ENCODE data around the gene MAP4K3.

MAP4K3 gene

DNA sequence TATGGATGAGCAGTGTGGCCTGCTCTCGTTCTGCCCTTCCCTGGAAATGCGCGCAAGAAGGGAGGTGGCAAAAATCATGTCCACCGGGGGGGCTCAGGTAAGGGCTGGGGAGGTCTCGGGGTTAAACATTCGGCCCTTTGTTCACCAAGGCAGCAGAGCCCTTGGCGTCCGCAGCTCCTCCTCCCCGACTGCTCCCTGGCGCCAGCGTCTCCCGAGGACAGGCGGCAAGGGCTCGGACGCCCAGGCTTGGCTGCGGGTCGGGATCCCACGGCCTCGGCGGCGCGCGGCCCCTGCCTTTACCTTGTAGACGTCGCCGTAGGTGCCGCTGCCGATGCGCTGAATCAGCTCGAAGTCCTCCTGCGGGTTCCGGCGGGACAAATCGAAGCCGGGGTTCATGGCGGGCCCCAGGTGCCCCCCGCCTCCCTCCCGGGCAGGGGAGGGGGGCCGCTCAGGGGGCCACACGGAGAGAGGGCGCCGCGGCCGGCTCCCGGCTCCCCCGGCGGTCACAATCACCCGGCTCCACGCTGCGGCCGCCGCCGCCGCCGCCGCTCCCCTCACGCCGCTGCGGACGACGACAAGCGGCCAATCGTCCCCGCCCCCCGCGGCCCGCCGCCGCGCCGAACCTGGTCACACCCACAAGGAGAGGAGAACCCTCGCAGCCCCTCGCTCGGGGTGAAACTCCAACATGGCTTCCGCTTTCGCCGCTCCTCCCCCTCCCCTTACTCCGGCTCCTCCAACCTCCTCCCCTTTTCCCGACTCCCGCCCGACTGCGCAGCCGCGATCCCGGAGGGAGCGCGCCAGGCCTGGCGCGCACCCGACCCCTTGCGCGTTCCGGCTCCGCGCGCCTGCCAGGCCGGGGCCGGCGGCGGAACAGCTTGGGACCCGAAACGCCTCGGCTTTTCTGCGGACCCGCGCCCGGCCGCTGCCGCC, at the start of gene MAP4K3:
TSS of gene MAP4K3 (minus strand) at position 694 of the 930 bp plus-strand sequence. CDS start at position 396, 298 bp downstream.
- DNase-seq (ENCODE audit: low spot score), result peak; percentile 91

DNA sequence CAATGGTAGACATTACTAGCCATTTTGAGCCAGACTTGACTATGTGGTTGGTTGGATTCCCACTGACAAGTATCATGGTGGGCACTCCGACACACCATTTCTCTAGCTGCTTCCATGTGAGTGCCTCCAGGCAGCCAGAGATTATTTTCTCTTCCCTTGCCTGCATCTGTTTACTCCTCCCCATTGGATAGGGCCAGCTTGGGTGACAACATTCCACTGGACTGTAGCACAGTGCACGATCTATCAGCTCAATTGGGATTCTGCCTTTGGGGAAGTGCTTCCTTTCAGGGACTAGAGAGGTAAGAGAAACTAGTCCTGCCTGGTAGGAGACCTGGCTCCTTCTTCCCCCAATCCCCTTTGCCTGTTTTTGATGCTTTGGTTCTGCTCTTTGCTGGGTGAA, 49.0 kb upstream of the MAP4K3 start:
- DNase-seq (ENCODE audit: low spot score), result no peak

GRCh38 chr2:39484620-39485495, 47.8 kb upstream of the MAP4K3 start:
- no peak for DNase-seq (ENCODE audit: low spot score)

DNA sequence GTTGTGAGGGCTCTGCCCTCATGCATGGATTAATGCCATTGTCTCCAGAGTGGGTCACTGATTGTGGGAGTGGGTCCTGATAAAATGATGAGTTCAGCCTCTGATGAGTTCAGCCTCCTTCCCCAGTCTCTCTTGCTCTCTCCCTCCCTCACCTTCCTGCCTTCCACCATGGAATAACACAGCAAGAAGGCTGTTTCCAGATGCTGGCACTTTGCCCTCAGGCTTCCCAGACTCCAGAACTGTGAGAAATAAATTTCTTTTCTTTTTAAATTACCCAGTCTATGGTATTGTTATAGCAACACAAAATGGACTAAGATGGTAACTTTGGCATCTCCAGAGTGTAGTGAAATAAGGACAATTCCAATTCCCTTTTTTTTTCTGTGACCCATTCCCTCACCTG, 47.1 kb upstream of the MAP4K3 start:
- no peak for DNase-seq (ENCODE audit: low spot score)

GRCh38 chr2:39483534-39483933, 46.4 kb upstream of the MAP4K3 start:
- no peak for DNase-seq (ENCODE audit: low spot score)

DNA sequence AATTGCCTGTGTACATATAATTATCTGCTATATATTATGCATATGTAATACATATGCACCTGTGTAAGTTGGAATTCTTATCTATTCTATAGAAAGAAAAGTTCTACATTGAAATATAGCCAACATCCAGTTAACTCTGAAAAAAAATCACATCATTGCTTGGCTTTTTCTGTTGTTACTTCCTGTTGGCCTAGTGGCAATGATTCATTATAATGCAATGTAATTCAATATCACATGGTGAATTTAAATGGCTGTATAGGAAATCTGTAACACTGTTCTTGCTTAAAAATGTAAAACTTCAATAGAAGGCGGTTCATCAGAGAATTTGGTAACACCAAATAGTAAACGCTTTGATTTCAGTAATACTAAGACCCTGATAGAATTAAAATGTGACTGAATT, 44.5 kb upstream of the MAP4K3 start:
- DNase-seq (ENCODE audit: low spot score), result no peak

- DNase-seq (ENCODE audit: low spot score), result no peak
These were observed 42.6 kb upstream of the MAP4K3 start for GRCh38 chr2:39479696-39480095.

GRCh38 chr2:39479053-39479670, 42.1 kb upstream of the MAP4K3 start:
- DNase-seq (ENCODE audit: low spot score), result no peak

GRCh38 chr2:39476524-39476923, 39.4 kb upstream of the MAP4K3 start:
- DNase-seq (ENCODE audit: low spot score), result peak; percentile 26

- DNase-seq (ENCODE audit: low spot score), result no peak
These were observed 37.9 kb upstream of the MAP4K3 start for GRCh38 chr2:39475006-39475405.

DNA sequence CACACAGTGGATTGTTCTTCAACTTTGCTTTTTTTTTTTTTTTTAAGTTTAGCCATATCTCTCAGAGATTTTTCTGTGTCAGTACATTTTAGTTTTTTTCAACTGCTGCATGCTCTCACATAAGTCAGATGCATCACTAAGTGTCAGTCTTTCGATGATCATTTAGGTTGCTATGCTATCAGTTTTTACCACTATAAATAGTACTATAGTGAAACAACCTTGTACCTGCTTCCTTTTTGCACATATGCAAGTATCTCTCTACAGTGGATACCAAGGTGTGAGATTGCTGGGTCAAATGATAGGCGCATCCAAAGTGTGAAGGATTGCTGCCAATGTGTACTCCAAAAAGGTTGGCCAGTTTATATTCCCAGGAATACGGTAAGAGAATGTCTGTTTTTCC, 33.5 kb upstream of the MAP4K3 start:
- no peak for DNase-seq (ENCODE audit: low spot score)

DNA sequence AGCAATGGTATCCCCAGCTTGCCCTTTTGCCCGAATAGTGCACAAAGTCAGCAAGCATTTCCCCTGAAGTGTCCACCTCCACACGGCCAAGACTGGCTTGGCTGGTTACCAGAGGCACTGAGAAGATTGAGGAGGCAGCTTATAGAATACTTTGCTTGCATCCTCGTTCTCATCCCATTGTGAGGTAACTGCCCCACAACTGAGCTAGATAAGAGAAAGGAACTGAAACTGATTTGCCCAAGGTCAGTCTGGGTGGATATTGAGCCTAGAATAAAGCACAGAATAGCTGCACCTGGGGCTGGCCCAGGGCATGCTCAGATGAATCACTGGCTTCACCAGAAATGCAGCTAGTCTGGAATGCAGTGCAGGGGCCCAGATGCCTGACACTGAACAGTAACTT, 32.7 kb upstream of the MAP4K3 start:
- no peak for DNase-seq (ENCODE audit: low spot score)

GRCh38 chr2:39468579-39469451, 31.7 kb upstream of the MAP4K3 start:
- no peak for DNase-seq (ENCODE audit: low spot score)

- DNase-seq (ENCODE audit: low spot score), result no peak
These were observed 29.2 kb upstream of the MAP4K3 start for GRCh38 chr2:39466311-39466710.

GRCh38 chr2:39464864-39465263, 27.8 kb upstream of the MAP4K3 start:
- DNase-seq (ENCODE audit: low spot score), result no peak

- DNase-seq (ENCODE audit: low spot score), result no peak
These were observed 18.7 kb upstream of the MAP4K3 start for GRCh38 chr2:39455826-39456225.

- DNase-seq (ENCODE audit: low spot score), result no peak
These were observed 15.3 kb upstream of the MAP4K3 start for GRCh38 chr2:39452396-39452795.

DNA sequence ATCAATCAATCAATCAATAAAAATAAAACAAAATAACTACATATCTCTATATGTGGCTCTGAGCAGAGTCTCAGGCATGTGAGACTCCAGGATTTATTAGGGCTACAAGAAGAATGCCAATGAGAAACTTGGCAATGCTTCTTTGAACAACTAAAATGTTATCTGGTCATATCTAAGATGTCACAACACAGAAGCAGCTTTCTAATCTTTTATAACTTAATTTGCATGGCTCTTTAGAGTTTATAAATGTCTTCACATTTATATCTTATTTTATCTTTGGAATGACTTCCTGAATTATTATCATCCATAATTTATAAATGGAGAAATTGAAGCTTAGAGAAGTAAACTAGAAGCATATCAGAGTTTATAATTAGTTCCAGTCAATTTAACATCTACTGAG, 14.9 kb upstream of the MAP4K3 start:
- DNase-seq (ENCODE audit: low spot score), result no peak

- DNase-seq (ENCODE audit: low spot score), result no peak
These were observed 11.1 kb upstream of the MAP4K3 start for GRCh38 chr2:39448169-39448502.

GRCh38 chr2:39447266-39448168, 10.4 kb upstream of the MAP4K3 start:
- DNase-seq (ENCODE audit: low spot score), result no peak

DNA sequence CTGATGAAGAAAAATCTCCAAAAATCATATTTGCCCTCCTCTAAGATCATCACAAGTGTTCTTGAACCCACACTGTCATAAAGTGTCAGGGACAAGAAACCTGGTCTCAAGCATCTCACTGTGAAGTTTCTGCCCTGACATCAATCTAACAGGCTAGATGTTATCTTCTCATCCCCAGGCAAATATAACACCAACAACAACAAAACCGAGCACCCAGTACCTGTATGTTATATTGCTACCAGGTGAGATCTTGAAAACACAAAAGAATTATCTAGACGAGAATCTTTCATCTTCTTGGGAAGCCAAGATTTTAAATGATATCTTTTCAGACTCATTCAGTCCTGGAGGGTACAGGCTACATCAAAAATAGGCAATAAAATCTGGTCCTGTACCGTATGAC, 8.8 kb upstream of the MAP4K3 start:
- DNase-seq (ENCODE audit: low spot score), result no peak
